SK-N-SH (cell line): ENCODE data around the gene GALNT12. TPM values are rescaled to one million over a fixed set of nuclear protein-coding genes. Genes with fewer than 3 reads are reported as not detected.

Experiments used
- CTCF ChIA-PET: fragments of 300-600, 350-600 bp; formaldehyde crosslinking; extraction: SDS; loops from one replicate; lab custom pipeline; 2021; lab: Yijun Ruan, JAX
- POLR2A ChIA-PET: fragments of 350-600 bp; sonication (Branson Sonifier 250); formaldehyde crosslinking; extraction: SDS; loops from one replicate; lab custom pipeline; 2020; ENCODE audit warnings: antibody characterized with exemption, inconsistent platforms; lab: Yijun Ruan, JAX
- DNase-seq: peaks from one replicate; pipeline ENCODE4 v3.0.0; 2012
- H2AFZ ChIP-seq: fragments of 200-600 bp; sonication (generic); 2 replicates; pipeline ENCODE4 v1.8.1; 2016; ENCODE audit warnings: antibody characterized with exemption, mild to moderate bottlenecking, low read depth
- H3F3A ChIP-seq: fragments of 200-600 bp; sonication (generic); replicated peaks from 2 replicates; pipeline ENCODE3; 2016; ENCODE audit warnings: antibody characterized with exemption, mild to moderate bottlenecking; ENCODE audit not compliant: insufficient read depth
- H3K27ac ChIP-seq, 2 experiments: fragments of 200-500 bp in 1 of 2; fragments of 200-600 bp in 1 of 2; sonication (Bioruptor generic) in 1 of 2; sonication (generic), shearing (Covaris generic) in 1 of 2; 2 replicates each; pipeline versions ENCODE4 v1.5.1 to v1.6.1; 2014 to 2016; ENCODE audit warnings: low read depth in 2 of 2, inconsistent platforms in 1 of 2, low read length in 1 of 2, mild to moderate bottlenecking in 1 of 2, mixed read lengths in 1 of 2
- H3K27me3 ChIP-seq: fragments of 200-600 bp; sonication (generic), shearing (Covaris generic); 2 replicates; pipeline ENCODE4 v1.6.1; 2016; ENCODE audit warnings: mixed run types; ENCODE audit not compliant: insufficient read depth
- H3K36me3 ChIP-seq, 2 experiments: fragments of 200-500 bp in 1 of 2; fragments of 200-600 bp in 1 of 2; sonication (Bioruptor generic) in 1 of 2; sonication (generic) in 1 of 2; replicated peaks in 1 of 2; 2 replicates each; pipeline versions ENCODE3 to v1.5.1; 2014 to 2016; ENCODE audit warnings: low read length in 1 of 2, mild to moderate bottlenecking in 1 of 2; ENCODE audit not compliant: insufficient read depth in 2 of 2, control insufficient read depth in 1 of 2
- H3K4me1 ChIP-seq, 2 experiments: fragments of 200-500 bp in 1 of 2; fragments of 200-600 bp in 1 of 2; sonication (Bioruptor generic) in 1 of 2; sonication (generic), shearing (Covaris generic) in 1 of 2; 2 replicates each; pipeline versions ENCODE4 v1.5.1 to v1.6.1; 2014 to 2016; ENCODE audit warnings: low read depth in 1 of 2, low read length in 1 of 2, mixed run types in 1 of 2; ENCODE audit not compliant: insufficient read depth in 2 of 2, control insufficient read depth in 1 of 2
- H3K4me2 ChIP-seq: fragments of 200-600 bp; sonication (generic), shearing (Covaris generic); 2 replicates; pipeline ENCODE4 v1.6.1; 2017; ENCODE audit warnings: mixed run types
- H3K4me3 ChIP-seq, 2 experiments: fragments of 200-500 bp in 1 of 2; fragments of 200-600 bp in 1 of 2; sonication (Bioruptor generic) in 1 of 2; sonication (generic), shearing (Covaris generic) in 1 of 2; 2 replicates each; pipeline versions ENCODE4 v1.5.1 to v1.8.1; 2014 to 2016; ENCODE audit warnings: low read depth in 2 of 2, inconsistent platforms in 1 of 2, low read length in 1 of 2, mild to moderate bottlenecking in 1 of 2, mixed read lengths in 1 of 2, moderate library complexity in 1 of 2
- H3K79me2 ChIP-seq: fragments of 200-600 bp; sonication (generic); 2 replicates; pipeline ENCODE4 v1.8.1; 2017; ENCODE audit warnings: mild to moderate bottlenecking; ENCODE audit not compliant: insufficient read depth
- H3K9ac ChIP-seq: fragments of 200-600 bp; sonication (generic); 2 replicates; pipeline ENCODE4 v1.6.1; 2017; ENCODE audit warnings: mixed run types
- H3K9me2 ChIP-seq: fragments of 200-600 bp; sonication (generic); 2 replicates; pipeline ENCODE4 v1.6.1; 2017; ENCODE audit warnings: mixed run types
- H3K9me3 ChIP-seq: fragments of 200-600 bp; sonication (generic); 2 replicates; pipeline ENCODE4 v1.6.1; 2017; ENCODE audit warnings: mixed run types, mild to moderate bottlenecking, moderate library complexity
- H4K20me1 ChIP-seq: fragments of 200-600 bp; sonication (generic); 2 replicates; pipeline ENCODE4 v1.6.1; 2017; ENCODE audit warnings: mild to moderate bottlenecking, mixed run types; ENCODE audit not compliant: insufficient read depth
- ELF1 ChIP-seq: IDR thresholded peaks from 2 replicates; pipeline ENCODE4 v1.4.0; 2012
- EZH2phosphoT487 ChIP-seq: fragments of 200-600 bp; sonication (generic); IDR thresholded peaks from 2 replicates; pipeline ENCODE4 v1.6.1; 2017; ENCODE audit warnings: low read depth, mixed run types, mild to moderate bottlenecking, antibody characterized with exemption, moderate library complexity, borderline replicate concordance
- FOXJ3 ChIP-seq: sonication (generic); formaldehyde crosslinking; IDR thresholded peaks from 2 replicates; pipeline ENCODE4 v1.5.1; 2020; ENCODE audit warnings: mild to moderate bottlenecking, missing genetic modification reagents
- GATA2 ChIP-seq: sonication (generic); formaldehyde crosslinking; IDR thresholded peaks from 2 replicates; pipeline ENCODE4 v1.5.0; 2020; ENCODE audit warnings: mild to moderate bottlenecking, missing genetic modification reagents
- MXI1 ChIP-seq: IDR thresholded peaks from 2 replicates; pipeline ENCODE4 v1.6.1; 2012; ENCODE audit warnings: mild to moderate bottlenecking, low read depth, low read length, improper control_type of control experiment
- NFIC ChIP-seq: IDR thresholded peaks from 2 replicates; pipeline ENCODE4 v1.4.0; 2012; ENCODE audit warnings: borderline replicate concordance
- NRF1 ChIP-seq: IDR thresholded peaks from 2 replicates; pipeline ENCODE4 v1.6.1; 2012; ENCODE audit warnings: low read depth, mild to moderate bottlenecking, low read length
- POLR2AphosphoS5 ChIP-seq: IDR thresholded peaks from 2 replicates; pipeline ENCODE4 v1.6.1; 2012; ENCODE audit warnings: low read depth, low read length
- RAD21 ChIP-seq: IDR thresholded peaks from 2 replicates; pipeline ENCODE4 v1.6.1; 2012; ENCODE audit warnings: mild to moderate bottlenecking, low read length
- RCOR1 ChIP-seq: fragments of 150-350 bp; IDR thresholded peaks from 2 replicates; pipeline ENCODE4 v1.6.1; 2017; ENCODE audit warnings: antibody characterized with exemption, low read length
- RFX5 ChIP-seq: IDR thresholded peaks from 2 replicates; pipeline ENCODE4 v1.6.1; 2012; ENCODE audit warnings: mild to moderate bottlenecking, improper control_type of control experiment, low read length
- SIN3A ChIP-seq: IDR thresholded peaks from 2 replicates; pipeline ENCODE4 v1.6.1; 2012; ENCODE audit warnings: low read depth, mild to moderate bottlenecking, low read length, moderate library complexity, borderline replicate concordance
- SMC3 ChIP-seq: IDR thresholded peaks from 2 replicates; pipeline ENCODE4 v1.6.1; 2012; ENCODE audit warnings: low read depth, low read length, improper control_type of control experiment
- TEAD4 ChIP-seq: IDR thresholded peaks from 2 replicates; pipeline ENCODE4 v1.4.0; 2012; ENCODE audit warnings: mild to moderate bottlenecking, borderline replicate concordance; ENCODE audit not compliant: insufficient read depth
- YY1 ChIP-seq: IDR thresholded peaks from 2 replicates; pipeline ENCODE4 v1.4.0; 2012; ENCODE audit warnings: low read depth, mild to moderate bottlenecking
- WGBS: methylation state at CpG from one replicate; pipeline ENCODE4 v1.1.6; 2017; ENCODE audit warnings: low lambda C conversion rate; 5-methylcytosine and 5-hydroxymethylcytosine counted together
- polyA plus RNA-seq, 3 experiments: library from polyadenylated mRNA; depleted of rRNA; stranded (reverse); fragments of >200 nt; gene quantifications; 2 replicates each; pipeline ENCODE4 v1.2.3, GENCODE V29; 2012
- TF ChIP-seq, protein P1 (sequence below): IDR thresholded peaks from 2 replicates; pipeline ENCODE4 v1.6.1; 2012; ENCODE audit warnings: mild to moderate bottlenecking, low read depth, low read length, moderate library complexity
- TF ChIP-seq, protein P2 (sequence below): fragments of 150-350 bp; IDR thresholded peaks from 2 replicates; pipeline ENCODE4 v1.6.1; 2017; ENCODE audit warnings: antibody characterized with exemption, low read length, low read depth, borderline replicate concordance
- TF ChIP-seq, protein P3 (sequence below): IDR thresholded peaks from 2 replicates; pipeline ENCODE4 v1.4.0; 2012; ENCODE audit warnings: low read depth
- TF ChIP-seq, protein P4 (sequence below): IDR thresholded peaks from 2 replicates; pipeline ENCODE4; 2012
- TF ChIP-seq, protein P5 (sequence below): fragments of 200-600 bp; sonication (generic); IDR thresholded peaks from 2 replicates; pipeline ENCODE4 v1.6.1; 2017; ENCODE audit warnings: antibody characterized with exemption, mild to moderate bottlenecking, moderate library complexity

The GALNT12 gene
- polyA plus RNA-seq, 1 of the 3 experiments (the other 2 are of a cell fraction): 7.4 TPM

DNA sequence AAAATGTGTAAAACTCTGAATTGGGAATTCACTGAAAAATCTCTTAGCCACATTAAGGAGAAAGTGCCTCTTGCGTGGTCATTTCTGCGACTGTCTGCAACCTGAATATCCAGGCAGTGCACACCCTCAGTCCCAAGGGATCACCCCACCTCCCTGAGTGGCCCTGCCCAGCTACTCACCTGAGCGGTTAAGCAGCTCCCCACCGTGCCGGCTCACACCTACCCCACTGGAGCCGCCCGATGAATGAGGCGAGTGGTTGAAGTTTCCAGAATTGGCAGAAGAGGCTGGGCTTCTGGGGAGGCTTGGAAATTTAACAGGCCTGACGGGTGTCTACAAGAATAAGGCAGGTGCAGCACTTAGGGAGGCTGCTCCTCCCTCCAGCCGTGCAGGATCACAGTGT is 36.8 kb upstream of the GALNT12 start:
- H3K4me3 ChIP-seq: no peak overlapping the region
- CTCF ChIA-PET: interaction anchor here (12.1 kb wide), 1 partner anchor 455 kb away, joined by 198 read pairs; no protein-coding TSS in a partner anchor
- peaks cover 18 to 45% of the 10 kb centered on the region in 2 experiments for H3K36me3 ChIP-seq

DNA sequence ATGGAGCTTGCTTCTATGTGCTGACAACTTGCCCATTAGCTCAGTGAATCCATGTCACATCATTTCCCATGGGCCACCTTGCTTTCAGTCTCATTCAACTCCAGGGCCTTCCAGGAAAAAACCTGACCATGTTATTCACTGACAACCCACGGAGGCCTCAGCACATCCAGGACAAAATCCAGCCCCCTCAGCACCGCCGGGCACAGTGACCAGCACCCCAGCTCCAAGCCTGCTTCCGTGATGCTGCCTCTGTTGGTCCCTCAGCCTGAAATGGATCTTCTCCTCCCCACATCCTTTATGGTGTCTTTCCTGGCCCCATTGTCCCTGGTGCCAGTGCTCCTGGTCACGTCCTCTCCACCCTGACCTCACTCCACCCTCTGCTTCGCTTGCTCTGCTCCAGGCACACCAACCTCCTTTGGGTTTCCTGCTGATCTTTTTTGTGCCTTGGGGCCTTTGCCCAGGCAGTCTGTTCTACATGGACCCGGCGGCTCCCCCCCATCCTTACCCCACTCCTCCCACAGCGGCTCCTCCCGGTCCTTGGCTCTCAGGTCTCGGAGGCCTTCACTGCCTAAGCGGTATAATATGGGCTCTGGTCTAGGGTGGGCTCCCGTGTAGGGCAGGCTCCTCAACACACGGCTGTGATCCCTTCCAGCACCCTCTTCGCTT is 36.1 kb upstream of the GALNT12 start:
- Histone ChIP-seq H2AFZ (no peak overlapping the region), H3F3A (no peaks in the 10 kb centered on the region), H3K4me1 (no peaks in the 10 kb centered on the region), H3K9me2 (no peaks in the 10 kb centered on the region), H3K27me3 (no peaks in the 10 kb centered on the region), H3K27ac (no peak overlapping the region), H3K4me3 (no peak overlapping the region), H4K20me1 (no peaks in the 10 kb centered on the region), H3K36me3 (peaks cover 18 to 43% of the 10 kb centered on the region in 2 experiments), H3K9me3 (no peaks in the 10 kb centered on the region), H3K79me2 (no peaks in the 10 kb centered on the region), H3K9ac (no peak overlapping the region), H3K4me2 (no peak overlapping the region)
- ChIA-PET POLR2A (no interaction called here), CTCF (interaction anchor here (12.1 kb wide), 1 partner anchor 455 kb away, joined by 198 read pairs; no protein-coding TSS in a partner anchor)
- 90% methylated on average over 15 of the region's 15 CpGs for WGBS
- no peak for DNase-seq
- no peak for TF ChIP-seq RCOR1
- no peak for TF ChIP-seq FOXJ3 (CRISPR knock-in tag)
- no peak for TF ChIP-seq RFX5
- TF ChIP-seq ELF1: no peak
- TF ChIP-seq, protein P1, sequence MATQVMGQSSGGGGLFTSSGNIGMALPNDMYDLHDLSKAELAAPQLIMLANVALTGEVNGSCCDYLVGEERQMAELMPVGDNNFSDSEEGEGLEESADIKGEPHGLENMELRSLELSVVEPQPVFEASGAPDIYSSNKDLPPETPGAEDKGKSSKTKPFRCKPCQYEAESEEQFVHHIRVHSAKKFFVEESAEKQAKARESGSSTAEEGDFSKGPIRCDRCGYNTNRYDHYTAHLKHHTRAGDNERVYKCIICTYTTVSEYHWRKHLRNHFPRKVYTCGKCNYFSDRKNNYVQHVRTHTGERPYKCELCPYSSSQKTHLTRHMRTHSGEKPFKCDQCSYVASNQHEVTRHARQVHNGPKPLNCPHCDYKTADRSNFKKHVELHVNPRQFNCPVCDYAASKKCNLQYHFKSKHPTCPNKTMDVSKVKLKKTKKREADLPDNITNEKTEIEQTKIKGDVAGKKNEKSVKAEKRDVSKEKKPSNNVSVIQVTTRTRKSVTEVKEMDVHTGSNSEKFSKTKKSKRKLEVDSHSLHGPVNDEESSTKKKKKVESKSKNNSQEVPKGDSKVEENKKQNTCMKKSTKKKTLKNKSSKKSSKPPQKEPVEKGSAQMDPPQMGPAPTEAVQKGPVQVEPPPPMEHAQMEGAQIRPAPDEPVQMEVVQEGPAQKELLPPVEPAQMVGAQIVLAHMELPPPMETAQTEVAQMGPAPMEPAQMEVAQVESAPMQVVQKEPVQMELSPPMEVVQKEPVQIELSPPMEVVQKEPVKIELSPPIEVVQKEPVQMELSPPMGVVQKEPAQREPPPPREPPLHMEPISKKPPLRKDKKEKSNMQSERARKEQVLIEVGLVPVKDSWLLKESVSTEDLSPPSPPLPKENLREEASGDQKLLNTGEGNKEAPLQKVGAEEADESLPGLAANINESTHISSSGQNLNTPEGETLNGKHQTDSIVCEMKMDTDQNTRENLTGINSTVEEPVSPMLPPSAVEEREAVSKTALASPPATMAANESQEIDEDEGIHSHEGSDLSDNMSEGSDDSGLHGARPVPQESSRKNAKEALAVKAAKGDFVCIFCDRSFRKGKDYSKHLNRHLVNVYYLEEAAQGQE: no peak
- no peak for TF ChIP-seq POLR2AphosphoS5
- no peak for TF ChIP-seq SIN3A
- TF ChIP-seq, protein P2, sequence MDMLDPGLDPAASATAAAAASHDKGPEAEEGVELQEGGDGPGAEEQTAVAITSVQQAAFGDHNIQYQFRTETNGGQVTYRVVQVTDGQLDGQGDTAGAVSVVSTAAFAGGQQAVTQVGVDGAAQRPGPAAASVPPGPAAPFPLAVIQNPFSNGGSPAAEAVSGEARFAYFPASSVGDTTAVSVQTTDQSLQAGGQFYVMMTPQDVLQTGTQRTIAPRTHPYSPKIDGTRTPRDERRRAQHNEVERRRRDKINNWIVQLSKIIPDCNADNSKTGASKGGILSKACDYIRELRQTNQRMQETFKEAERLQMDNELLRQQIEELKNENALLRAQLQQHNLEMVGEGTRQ: no peak
- TF ChIP-seq, protein P3, sequence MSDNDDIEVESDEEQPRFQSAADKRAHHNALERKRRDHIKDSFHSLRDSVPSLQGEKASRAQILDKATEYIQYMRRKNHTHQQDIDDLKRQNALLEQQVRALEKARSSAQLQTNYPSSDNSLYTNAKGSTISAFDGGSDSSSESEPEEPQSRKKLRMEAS: no peak
- TF ChIP-seq RAD21: no peak
- TF ChIP-seq MXI1: no peak
- no peak for TF ChIP-seq YY1
- no peak for TF ChIP-seq TEAD4
- TF ChIP-seq, protein P4, sequence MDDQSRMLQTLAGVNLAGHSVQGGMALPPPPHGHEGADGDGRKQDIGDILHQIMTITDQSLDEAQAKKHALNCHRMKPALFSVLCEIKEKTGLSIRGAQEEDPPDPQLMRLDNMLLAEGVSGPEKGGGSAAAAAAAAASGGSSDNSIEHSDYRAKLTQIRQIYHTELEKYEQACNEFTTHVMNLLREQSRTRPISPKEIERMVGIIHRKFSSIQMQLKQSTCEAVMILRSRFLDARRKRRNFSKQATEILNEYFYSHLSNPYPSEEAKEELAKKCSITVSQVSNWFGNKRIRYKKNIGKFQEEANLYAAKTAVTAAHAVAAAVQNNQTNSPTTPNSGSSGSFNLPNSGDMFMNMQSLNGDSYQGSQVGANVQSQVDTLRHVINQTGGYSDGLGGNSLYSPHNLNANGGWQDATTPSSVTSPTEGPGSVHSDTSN: no peak
- no peak for TF ChIP-seq EZH2phosphoT487
- TF ChIP-seq, protein P5, sequence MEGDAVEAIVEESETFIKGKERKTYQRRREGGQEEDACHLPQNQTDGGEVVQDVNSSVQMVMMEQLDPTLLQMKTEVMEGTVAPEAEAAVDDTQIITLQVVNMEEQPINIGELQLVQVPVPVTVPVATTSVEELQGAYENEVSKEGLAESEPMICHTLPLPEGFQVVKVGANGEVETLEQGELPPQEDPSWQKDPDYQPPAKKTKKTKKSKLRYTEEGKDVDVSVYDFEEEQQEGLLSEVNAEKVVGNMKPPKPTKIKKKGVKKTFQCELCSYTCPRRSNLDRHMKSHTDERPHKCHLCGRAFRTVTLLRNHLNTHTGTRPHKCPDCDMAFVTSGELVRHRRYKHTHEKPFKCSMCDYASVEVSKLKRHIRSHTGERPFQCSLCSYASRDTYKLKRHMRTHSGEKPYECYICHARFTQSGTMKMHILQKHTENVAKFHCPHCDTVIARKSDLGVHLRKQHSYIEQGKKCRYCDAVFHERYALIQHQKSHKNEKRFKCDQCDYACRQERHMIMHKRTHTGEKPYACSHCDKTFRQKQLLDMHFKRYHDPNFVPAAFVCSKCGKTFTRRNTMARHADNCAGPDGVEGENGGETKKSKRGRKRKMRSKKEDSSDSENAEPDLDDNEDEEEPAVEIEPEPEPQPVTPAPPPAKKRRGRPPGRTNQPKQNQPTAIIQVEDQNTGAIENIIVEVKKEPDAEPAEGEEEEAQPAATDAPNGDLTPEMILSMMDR: no peak

More for the DNA sequence above, 36.8 kb upstream of the GALNT12 start:
- Histone ChIP-seq H3K79me2 (no peaks in the 10 kb centered on the region), H3F3A (no peaks in the 10 kb centered on the region), H3K4me2 (no peak overlapping the region), H3K9me3 (no peaks in the 10 kb centered on the region), H4K20me1 (no peaks in the 10 kb centered on the region), H3K9me2 (no peaks in the 10 kb centered on the region), H3K27ac (no peak overlapping the region), H3K4me1 (no peaks in the 10 kb centered on the region), H3K27me3 (no peaks in the 10 kb centered on the region), H3K9ac (no peak overlapping the region), H2AFZ (no peak overlapping the region)
- POLR2A ChIA-PET: no interaction called here
- WGBS: 94% methylated on average over 8 of the region's 10 CpGs
- no peak for TF ChIP-seq SMC3
- TF ChIP-seq FOXJ3 (CRISPR knock-in tag): no peak
- TF ChIP-seq, protein P3: no peak
- TF ChIP-seq RFX5: no peak
- TF ChIP-seq NFIC: no peak
- TF ChIP-seq NRF1: no peak
- no peak for TF ChIP-seq RCOR1
- no peak for TF ChIP-seq GATA2 (CRISPR knock-in tag)
- DNase-seq: no peak
